ENCODE data around the gene ZNF229.
"Not testable (repeated sequence)": the region's sequence is repeated elsewhere in the genome, so short reads cannot be mapped to it uniquely, and the experiment has no call there.

ZNF229 gene

GRCh38 chr19:44447916-44448674 lies at the start of gene ZNF229:
Gene ZNF229, minus strand, starts transcription at chr19:44448472. Its CDS starts 5,625 bp downstream, at chr19:44442847.
- DNase-seq: peak; percentile 89 to 95

- DNase-seq: no peak
Measured at GRCh38 chr19:44496711-44497110, 48.4 kb upstream of the ZNF229 start.

- DNase-seq: peak in 1 of 2 experiments; percentile 37
Measured at GRCh38 chr19:44476559-44477408, 28.5 kb upstream of the ZNF229 start.

- DNase-seq: not testable (repeated sequence)
Measured at GRCh38 chr19:44468730-44469129, 20.5 kb upstream of the ZNF229 start.

- DNase-seq: not testable (repeated sequence)
Measured at GRCh38 chr19:44462600-44463286, 14.5 kb upstream of the ZNF229 start.

GRCh38 chr19:44456016-44456415 lies 7.7 kb upstream of the ZNF229 start:
- not testable (repeated sequence) for DNase-seq

GRCh38 chr19:44455100-44455499 lies 6.8 kb upstream of the ZNF229 start:
- DNase-seq: no peak

GRCh38 chr19:44452367-44452766 lies 4.1 kb upstream of the ZNF229 start:
- DNase-seq: no peak

- DNase-seq: no peak
Measured at GRCh38 chr19:44451687-44452086, 3.4 kb upstream of the ZNF229 start.

- no peak for DNase-seq
Measured at GRCh38 chr19:44438441-44438840, 9.8 kb downstream of the ZNF229 start.

GRCh38 chr19:44435441-44435840 lies 12.8 kb downstream of the ZNF229 start:
- no peak for DNase-seq

GRCh38 chr19:44430956-44431355 lies 17.3 kb downstream of the ZNF229 start:
- no peak for DNase-seq

GRCh38 chr19:44415553-44415952 lies 32.7 kb downstream of the ZNF229 start:
- not testable (repeated sequence) for DNase-seq

GRCh38 chr19:44401139-44402115 lies 46.8 kb downstream of the ZNF229 start, which contains the start of gene ZNF285:
Gene ZNF285, minus strand, starts transcription at chr19:44401608. Its CDS starts 4,395 bp downstream, at chr19:44397213.
- no peak for DNase-seq

- DNase-seq: not testable (repeated sequence)
Measured at GRCh38 chr19:44389268-44389667, 59.0 kb downstream of the ZNF229 start.
